Mucosa of rectum (tissue), 2 donors: Measurements from ENCODE around the gene CIP2A.
"Not testable (repeated sequence)": the region's sequence is repeated elsewhere in the genome, so short reads cannot be mapped to it uniquely, and the experiment has no call there.

Experiments used
- H3K27ac ChIP-seq, 2 donors: one replicate each; pipeline ENCODE4 v1.7.0; 2013; ENCODE audit warnings: inconsistent platforms in 2 of 2, low read depth in 2 of 2, low read length in 2 of 2
- H3K27me3 ChIP-seq, 2 donors: one replicate each; pipeline ENCODE4 v1.7.0; 2013; ENCODE audit warnings: low read length in 2 of 2; ENCODE audit not compliant: control insufficient read depth in 2 of 2, insufficient read depth in 2 of 2
- H3K36me3 ChIP-seq, 2 donors: one replicate each; pipeline ENCODE4 v1.7.0; 2013; ENCODE audit warnings: low read length in 2 of 2; ENCODE audit not compliant: control insufficient read depth in 2 of 2, insufficient read depth in 2 of 2
- H3K4me1 ChIP-seq, 2 donors: one replicate each; pipeline ENCODE4 v1.7.0; 2013; ENCODE audit warnings: low read length in 2 of 2, mild to moderate bottlenecking in 1 of 2; ENCODE audit not compliant: control insufficient read depth in 2 of 2, insufficient read depth in 2 of 2
- H3K4me3 ChIP-seq, 2 donors: one replicate each; pipeline ENCODE4 v1.7.0; 2013; ENCODE audit warnings: low read length in 2 of 2
- H3K9ac ChIP-seq, 2 donors: one replicate each; pipeline ENCODE4 v1.7.0; 2013; ENCODE audit warnings: low read length in 2 of 2, low read depth in 1 of 2, mild to moderate bottlenecking in 1 of 2
- H3K9me3 ChIP-seq, 2 donors: one replicate each; pipeline ENCODE4 v1.7.0; 2013; ENCODE audit warnings: low read length in 2 of 2; ENCODE audit not compliant: control insufficient read depth in 2 of 2
- donor health status: healthy.
- donor health status: Normal muscosa, but diverticular disease.

Gene CIP2A

DNA sequence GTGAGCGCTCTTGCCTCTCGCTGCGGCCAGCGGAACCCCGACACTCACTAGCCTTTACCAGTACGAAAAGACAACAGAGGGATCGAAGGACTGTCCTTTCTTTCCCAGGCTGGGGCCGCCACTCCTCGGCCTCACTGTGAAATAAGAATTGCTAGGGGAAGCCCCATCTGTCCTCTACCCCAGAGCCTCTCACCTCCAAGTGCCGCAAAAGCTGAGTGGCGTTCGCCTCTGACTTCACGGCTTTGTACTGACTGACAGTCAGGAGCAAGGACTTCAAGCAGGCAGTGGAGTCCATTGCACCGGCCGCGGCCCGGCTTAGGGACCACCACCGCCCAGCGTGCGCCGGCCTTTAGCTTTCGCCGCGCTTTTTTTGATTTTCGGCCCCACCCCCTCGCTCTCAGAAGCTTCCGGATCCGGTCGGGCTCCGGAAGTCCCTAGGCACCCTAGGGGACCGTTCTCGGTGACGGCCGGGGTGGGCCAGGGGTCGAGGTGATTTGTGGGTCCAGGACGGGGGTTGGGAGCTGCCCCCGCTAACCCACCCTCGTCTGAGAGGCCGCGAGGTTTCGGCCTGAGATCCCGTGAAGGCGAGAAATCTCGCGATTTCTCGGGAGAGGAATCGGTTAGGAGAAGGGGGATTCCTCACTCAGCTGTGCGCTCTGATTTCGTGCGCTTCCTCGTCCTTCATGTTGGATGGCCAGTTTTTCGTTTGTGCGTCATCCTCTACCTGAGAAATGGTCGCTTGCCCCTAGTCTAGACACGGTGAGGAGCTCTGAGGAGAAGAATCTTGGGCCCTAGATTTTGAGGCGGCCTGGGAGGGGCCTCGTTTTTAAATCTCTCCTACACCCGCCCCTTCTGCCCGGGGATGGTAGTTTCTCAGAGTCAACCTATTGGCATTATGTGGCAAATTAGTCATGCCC, at the start of gene CIP2A, which contains the start of gene DZIP3:
TSS of gene CIP2A (minus strand) at position 358 of the 917 bp plus-strand sequence. CDS start at position 295, 63 bp downstream.
TSS of gene DZIP3 (plus strand) at position 642 of the 917 bp plus-strand sequence. CDS start 15,685 bp downstream, outside the sequence.
- Histone ChIP-seq H3K36me3 (no peaks in the 10 kb centered on the region), H3K4me3 (peak within 1 kb of the TSS; percentile 87 to 96), H3K9ac (peak within 1 kb of the TSS; percentile 93), H3K27ac (peak within 1 kb of the TSS; percentile 90 to 94), H3K4me1 (peaks cover 0 to 8% of the 10 kb centered on the region in 2 donors), H3K9me3 (no peaks in the 10 kb centered on the region), H3K27me3 (no peaks in the 10 kb centered on the region)

DNA sequence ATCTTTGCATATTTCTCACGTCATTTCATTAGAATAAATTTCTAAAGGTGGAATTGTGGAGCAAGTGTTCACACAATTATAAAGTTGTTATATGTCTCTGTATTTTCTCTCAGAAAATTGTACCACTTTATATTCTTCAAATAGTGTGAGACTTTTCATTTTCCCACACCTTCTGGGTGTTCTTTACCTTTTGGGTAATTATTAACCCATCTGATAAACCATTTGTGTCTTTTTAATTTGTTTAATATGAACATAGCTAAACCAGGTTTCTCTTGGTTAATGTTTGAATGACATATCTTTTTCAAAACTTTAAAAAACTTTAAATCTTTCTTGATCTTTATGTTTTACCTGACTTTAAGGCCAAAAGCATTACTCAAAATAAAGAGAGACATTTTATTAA, 40.7 kb upstream of the CIP2A start:
- Histone ChIP-seq H3K36me3 (peaks cover 3% of the 10 kb centered on the region in 2 donors), H3K4me1 (no peaks in the 10 kb centered on the region), H3K27me3 (no peaks in the 10 kb centered on the region), H3K4me3 (no peak overlapping the region), H3K9me3 (no peaks in the 10 kb centered on the region), H3K27ac (no peak overlapping the region), H3K9ac (no peak overlapping the region)

DNA sequence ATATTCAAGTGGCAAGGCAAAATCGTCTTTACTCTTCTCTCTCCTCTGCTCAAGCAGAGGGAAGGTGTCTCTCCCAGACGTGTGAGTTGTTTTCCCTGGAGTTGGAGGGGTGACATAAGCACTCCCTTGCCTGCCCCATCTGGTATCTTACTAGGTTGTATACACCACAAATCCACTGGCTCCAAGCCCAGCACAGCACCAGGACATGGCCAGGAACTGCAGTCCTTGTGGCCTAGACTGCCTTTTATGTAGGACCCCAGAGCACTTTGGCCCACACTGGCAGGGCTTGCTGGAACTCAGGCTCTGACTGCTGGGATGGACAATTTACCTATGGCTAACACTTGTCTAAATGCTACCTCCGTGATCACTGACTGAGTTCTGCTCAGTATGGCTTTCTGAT, 34.3 kb upstream of the CIP2A start:
- no peak overlapping the region for H3K27ac ChIP-seq
- no peaks in the 10 kb centered on the region for H3K4me1 ChIP-seq
- peaks cover 0 to 3% of the 10 kb centered on the region in 2 donors for H3K36me3 ChIP-seq
- no peaks in the 10 kb centered on the region for H3K9me3 ChIP-seq
- H3K27me3 ChIP-seq: no peaks in the 10 kb centered on the region
- H3K4me3 ChIP-seq: no peak overlapping the region
- no peak overlapping the region for H3K9ac ChIP-seq

GRCh38 chr3:108620250-108620649, 31.0 kb upstream of the CIP2A start:
- Histone ChIP-seq H3K9me3 (no peaks in the 10 kb centered on the region), H3K36me3 (no peaks in the 10 kb centered on the region), H3K9ac (no peak overlapping the region), H3K4me1 (no peaks in the 10 kb centered on the region), H3K27ac (no peak overlapping the region), H3K27me3 (no peaks in the 10 kb centered on the region), H3K4me3 (no peak overlapping the region)

DNA sequence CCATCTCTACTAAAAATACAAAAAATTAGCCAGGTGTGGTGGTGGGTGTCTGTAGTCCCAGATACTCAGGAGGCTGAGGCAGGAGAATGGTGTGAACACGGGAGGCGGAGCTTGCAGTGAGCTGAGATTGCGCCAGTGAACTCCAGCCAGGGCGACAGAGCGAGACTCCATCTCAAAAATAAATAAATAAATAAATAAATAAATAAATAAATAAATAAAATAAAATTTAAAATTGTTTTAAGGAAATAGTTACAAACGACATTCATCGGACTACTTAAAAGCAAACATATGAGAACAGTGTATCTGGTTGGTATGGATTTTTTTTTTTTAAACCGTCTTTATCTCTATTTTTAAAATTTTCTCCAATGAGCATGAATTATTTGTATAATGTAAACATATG, 26.9 kb upstream of the CIP2A start:
- H3K9me3 ChIP-seq, H3K27me3 ChIP-seq, H3K36me3 ChIP-seq, H3K4me1 ChIP-seq, H3K9ac ChIP-seq, H3K27ac ChIP-seq, H3K4me3 ChIP-seq: not testable (repeated sequence)

GRCh38 chr3:108610651-108611050, 21.4 kb upstream of the CIP2A start:
- no peaks in the 10 kb centered on the region for H3K9me3 ChIP-seq
- no peak overlapping the region for H3K4me3 ChIP-seq
- no peaks in the 10 kb centered on the region for H3K36me3 ChIP-seq
- H3K4me1 ChIP-seq: no peaks in the 10 kb centered on the region
- H3K9ac ChIP-seq: no peak overlapping the region
- H3K27me3 ChIP-seq: no peaks in the 10 kb centered on the region
- H3K27ac ChIP-seq: no peak overlapping the region

- H3K27ac ChIP-seq: no peak overlapping the region
- H3K9ac ChIP-seq: no peak overlapping the region
- no peaks in the 10 kb centered on the region for H3K27me3 ChIP-seq
- no peaks in the 10 kb centered on the region for H3K9me3 ChIP-seq
- no peaks in the 10 kb centered on the region for H3K36me3 ChIP-seq
- no peak overlapping the region for H3K4me3 ChIP-seq
- H3K4me1 ChIP-seq: no peaks in the 10 kb centered on the region
Measured at GRCh38 chr3:108608750-108609149, 19.5 kb upstream of the CIP2A start.

DNA sequence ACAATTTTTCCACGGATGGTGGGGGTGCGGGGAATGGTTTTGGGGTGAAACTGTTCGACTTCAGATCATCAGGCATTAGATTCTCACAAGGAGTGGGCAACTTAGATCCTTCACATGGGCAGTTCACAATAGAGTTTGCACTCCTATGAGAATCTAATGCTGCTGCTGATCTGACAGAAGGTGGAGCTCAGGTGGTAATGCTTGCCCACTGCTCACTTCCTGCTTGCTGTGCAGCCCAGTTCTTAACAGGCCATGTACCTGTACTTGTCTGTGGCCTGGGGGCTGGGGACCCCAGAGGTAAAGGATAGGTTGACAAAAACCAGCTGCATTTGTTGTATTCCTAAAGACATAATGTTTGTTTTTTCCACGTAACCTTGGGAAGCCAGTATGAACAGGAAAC, 16.3 kb upstream of the CIP2A start:
- Histone ChIP-seq H3K9ac (no peak overlapping the region), H3K27ac (no peak overlapping the region), H3K9me3 (no peaks in the 10 kb centered on the region), H3K36me3 (no peaks in the 10 kb centered on the region), H3K4me3 (no peak overlapping the region), H3K4me1 (peaks cover 0 to 3% of the 10 kb centered on the region in 2 donors), H3K27me3 (no peaks in the 10 kb centered on the region)

- Histone ChIP-seq H3K9ac (no peak overlapping the region), H3K27ac (no peak overlapping the region), H3K36me3 (no peaks in the 10 kb centered on the region), H3K27me3 (no peaks in the 10 kb centered on the region), H3K4me1 (peaks cover 0 to 3% of the 10 kb centered on the region in 2 donors), H3K4me3 (no peak overlapping the region), H3K9me3 (no peaks in the 10 kb centered on the region)
Measured at GRCh38 chr3:108605028-108605427, 15.8 kb upstream of the CIP2A start.

- Histone ChIP-seq H3K4me1 (peaks cover 0 to 3% of the 10 kb centered on the region in 2 donors), H3K36me3 (no peaks in the 10 kb centered on the region), H3K9me3 (no peaks in the 10 kb centered on the region), H3K27ac (no peak overlapping the region), H3K27me3 (no peaks in the 10 kb centered on the region), H3K4me3 (no peak overlapping the region), H3K9ac (no peak overlapping the region)
Measured at GRCh38 chr3:108603691-108604090, 14.5 kb upstream of the CIP2A start.
